AG08396 (cell line): Measurements from ENCODE around the gene ATP2B2.

Experiments
- DNase-seq: peaks from one replicate; pipeline ENCODE4 v3.0.0; 2012; ENCODE audit warnings: low spot score, mixed read lengths

Gene ATP2B2

GRCh38 chr3:10341901-10342398 lies 163.4 kb downstream of the ATP2B2 start:
- no peak for DNase-seq

- no peak for DNase-seq
Measured at GRCh38 chr3:10340476-10340875, 164.9 kb downstream of the ATP2B2 start.

- no peak for DNase-seq
Measured at GRCh38 chr3:10340046-10340445, 165.3 kb downstream of the ATP2B2 start.

DNA sequence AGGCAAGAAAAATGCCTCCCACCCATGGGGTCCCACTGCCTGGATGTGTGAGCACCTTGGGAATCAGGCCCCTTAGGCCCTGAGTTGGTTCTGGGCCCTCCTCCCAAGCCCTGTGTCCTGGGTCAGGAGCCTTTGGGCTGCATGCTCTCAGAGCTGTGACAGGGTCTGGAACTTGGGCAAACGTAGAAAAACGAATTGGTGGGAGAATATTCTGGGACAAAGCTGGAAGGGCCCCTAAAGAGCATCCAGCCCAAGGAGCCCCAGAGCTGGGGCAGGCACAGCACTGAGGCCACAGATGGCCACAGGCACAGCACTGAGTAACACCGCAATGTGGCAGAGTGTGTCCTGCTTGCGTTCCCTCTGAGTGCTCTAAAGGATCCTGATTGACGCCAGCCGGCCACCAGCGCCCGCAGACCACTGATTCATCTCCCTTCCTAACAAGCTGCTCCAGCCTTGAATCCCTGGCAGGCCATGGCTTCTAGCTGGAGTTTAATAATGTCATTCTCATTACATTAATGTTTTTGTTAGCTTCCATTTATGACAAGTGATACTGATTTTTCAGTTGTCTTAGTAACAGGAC lies 165.9 kb downstream of the ATP2B2 start:
- DNase-seq: no peak

DNA sequence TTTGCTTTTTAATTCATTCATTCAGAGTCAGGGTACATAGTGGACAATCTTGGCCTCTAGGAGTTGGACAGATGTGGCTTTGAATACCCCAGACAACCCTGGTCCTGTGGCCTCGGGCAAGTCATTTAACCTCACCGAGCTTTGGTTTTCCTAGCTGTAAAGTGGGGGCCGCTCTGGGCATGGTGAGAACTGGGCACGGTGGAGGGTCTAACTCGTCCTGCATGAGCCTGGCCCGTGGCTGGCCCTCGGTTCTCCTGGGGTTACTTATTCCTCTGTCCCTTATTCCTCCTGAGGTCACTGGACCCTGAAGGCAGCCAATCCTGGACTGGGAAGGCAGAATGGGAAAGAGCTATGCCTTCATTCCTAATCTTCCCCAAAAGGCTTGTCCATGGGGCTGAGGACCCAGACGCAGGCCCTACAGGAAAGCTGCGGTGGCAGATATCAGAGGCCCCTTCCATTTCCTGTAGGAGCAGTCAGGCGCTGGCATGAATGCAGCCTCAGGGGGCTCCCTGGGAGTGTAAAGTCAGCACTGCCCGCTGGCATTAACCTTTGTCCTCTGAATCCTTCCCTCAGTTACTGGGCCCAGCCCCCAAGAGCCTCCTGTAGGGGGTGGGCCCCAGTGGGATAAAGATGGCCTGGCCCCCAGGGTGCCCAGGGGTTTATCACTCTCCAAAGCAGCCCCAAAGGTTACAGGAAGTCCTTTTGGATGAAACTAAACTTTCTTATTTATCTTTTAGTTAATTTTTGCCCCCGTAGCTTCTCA lies 166.6 kb downstream of the ATP2B2 start:
- no peak for DNase-seq

DNA sequence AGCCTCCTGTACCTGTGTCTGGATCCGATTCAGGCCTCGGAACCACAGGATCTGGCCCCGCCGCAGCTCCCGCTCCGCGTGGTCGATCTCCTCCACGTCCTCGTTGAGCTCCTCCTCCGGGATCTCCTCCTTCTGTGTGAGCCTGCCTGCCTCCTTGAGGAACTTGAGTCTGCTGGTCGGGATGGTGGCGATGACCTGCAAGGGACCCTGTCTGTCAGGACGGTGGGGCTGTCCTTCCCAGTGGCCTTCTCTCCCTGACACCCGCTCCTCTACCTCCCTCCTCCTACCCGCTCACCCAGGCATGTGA lies 167.3 kb downstream of the ATP2B2 start:
- DNase-seq: no peak

DNA sequence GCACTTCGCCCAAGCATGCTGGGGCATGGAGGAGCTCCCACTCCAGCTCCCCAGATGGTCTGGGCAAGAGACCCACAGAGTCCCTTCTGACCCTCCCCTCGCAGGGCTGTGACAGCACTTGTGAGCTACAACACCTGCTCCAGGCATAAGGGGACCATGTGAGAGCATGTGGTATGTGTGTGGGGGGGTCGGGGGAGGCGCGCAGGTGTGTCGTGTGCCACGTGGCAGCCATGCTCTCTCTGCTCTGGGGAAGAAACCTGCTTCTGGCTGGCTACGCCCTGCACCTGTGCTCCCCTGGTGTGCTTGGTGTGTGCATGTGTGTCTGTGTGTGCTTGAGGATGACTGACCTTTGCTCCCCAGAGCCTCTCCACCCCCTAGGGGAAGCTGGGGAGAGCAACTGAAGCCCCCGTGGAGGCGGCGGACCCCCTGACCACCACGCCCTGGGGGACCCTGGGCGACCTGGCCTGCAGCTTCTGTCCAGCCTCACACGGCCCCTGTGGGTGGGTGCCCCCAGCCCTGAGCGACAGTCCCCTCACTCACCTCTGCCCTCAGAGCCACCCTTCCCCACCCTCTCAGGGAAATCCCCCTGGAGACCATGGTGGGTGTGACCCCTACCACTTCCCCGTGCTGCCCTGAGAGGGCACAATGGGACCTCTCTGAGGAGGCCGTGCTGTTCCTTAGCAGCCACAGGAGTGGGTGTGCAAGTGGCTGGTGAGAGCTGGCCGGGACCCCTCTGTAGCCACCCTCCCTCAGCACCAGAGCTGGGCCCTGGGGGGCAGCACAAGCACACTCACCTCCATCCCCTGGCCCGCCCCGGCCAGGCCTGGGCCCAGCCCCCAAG lies 167.8 kb downstream of the ATP2B2 start:
- DNase-seq: no peak

GRCh38 chr3:10336761-10337160 lies 168.6 kb downstream of the ATP2B2 start:
- DNase-seq: no peak

DNA sequence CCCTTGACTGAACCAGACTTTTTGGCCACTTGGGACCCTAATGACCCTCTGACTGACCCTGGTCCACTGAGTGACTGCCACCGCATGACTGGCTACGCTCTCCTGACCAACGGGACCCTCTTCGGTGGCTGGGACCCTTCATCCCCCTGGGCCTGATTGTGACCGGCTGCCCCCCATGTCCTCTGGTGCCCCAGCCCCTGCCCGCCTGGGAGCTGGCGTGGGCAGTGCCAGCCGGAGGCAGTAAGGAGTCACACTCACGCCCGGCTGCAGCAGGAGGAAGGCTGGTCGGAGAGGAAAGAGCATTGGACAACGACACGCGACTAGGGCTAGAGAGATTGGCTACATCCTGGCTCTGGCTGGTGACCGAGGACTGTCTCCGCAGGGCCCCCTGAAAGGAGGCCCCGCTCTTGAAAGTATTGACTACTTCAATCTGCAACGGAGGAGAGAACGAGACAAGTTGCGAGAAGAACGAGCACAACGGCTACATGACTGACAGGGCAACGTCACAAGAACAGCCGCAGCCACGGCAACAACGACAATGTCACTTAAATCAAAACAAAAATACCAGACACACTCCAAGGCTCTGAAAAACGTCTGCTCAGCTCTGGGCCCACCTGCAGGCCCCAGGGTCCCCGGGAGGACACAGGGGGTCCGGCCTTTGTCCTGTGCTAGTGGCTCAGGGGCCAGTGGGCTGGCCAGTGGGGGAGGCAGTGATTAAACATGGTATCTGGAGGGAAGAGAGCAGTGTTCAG lies 169.3 kb downstream of the ATP2B2 start:
- no peak for DNase-seq

DNA sequence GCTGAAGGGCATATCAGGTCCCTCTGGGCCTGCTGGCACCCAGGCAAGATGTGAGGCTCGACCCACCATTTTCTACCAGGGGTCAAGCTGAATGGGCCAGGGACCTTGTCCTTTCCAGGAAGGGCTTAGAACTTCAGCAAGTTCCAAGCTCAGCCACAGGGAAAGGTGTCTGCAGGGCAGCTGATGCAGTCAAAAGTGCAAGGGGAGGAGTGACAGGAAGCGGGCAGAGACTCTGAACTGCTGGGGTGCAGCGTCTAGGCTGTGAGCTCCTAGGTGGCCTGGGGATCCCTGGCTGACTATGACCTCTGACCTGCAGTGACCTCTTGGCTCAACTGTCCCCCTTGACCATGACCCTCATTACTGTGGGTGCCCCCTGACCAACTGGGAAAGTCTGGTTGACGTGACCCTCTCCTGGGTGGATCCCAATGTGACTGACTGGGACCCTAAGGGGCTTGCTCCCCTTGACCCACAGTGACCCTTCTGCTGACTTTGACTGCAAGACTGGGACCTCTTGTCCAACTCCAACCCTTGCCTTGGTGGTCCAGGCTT lies 170.1 kb downstream of the ATP2B2 start:
- DNase-seq: no peak

DNA sequence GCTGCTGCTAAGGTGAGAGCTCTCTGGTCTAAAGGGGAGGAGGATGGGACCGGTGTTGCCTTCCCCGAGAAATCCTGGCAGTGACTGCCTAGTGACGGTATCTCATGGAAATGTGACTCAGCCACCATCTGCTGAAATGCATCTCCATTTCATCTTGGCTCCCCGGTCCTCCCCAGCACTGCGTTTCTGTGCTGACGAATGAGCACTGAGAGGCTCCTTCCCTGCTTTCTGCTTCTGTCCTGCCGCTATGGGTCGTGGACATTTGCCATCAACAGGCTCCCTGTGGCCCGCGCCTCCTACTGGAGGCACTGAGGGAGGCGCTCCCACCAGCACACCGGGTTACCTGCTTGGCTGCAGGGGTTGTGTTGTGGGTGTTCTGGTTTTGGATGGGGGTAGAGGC lies 170.9 kb downstream of the ATP2B2 start:
- peak; percentile 60 for DNase-seq

DNA sequence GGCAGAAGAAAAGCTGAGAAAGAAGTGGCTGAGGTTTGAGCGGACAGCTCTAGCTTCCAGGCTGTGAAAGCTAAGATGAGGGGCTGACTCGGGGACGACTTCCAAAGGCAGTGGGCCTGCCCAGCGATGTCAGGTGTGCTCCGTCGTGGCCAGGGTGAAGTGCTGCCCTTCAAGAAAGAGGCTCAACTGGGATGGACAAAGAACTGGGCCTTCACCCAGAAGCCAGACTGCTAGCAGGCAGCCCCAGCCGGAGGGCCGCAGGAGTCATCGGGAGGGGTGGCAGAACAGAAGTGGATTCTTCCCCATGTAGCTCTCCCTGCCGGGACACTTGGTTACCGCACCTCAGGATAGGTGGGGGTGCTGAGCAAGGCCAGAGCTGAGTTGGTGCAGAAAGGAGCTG lies 171.3 kb downstream of the ATP2B2 start:
- no peak for DNase-seq

GRCh38 chr3:10333349-10333650 lies 172.1 kb downstream of the ATP2B2 start:
- no peak for DNase-seq

GRCh38 chr3:10332481-10333348 lies 172.7 kb downstream of the ATP2B2 start:
- DNase-seq: no peak

GRCh38 chr3:10331320-10331719 lies 174.1 kb downstream of the ATP2B2 start:
- no peak for DNase-seq

- DNase-seq: no peak
Measured at GRCh38 chr3:10330319-10330718, 175.1 kb downstream of the ATP2B2 start.

- DNase-seq: no peak
Measured at GRCh38 chr3:10329495-10330015, 175.8 kb downstream of the ATP2B2 start.

- no peak for DNase-seq
Measured at GRCh38 chr3:10328460-10329071, 176.8 kb downstream of the ATP2B2 start.

- DNase-seq: no peak
Measured at GRCh38 chr3:10327592-10327991, 177.8 kb downstream of the ATP2B2 start.

DNA sequence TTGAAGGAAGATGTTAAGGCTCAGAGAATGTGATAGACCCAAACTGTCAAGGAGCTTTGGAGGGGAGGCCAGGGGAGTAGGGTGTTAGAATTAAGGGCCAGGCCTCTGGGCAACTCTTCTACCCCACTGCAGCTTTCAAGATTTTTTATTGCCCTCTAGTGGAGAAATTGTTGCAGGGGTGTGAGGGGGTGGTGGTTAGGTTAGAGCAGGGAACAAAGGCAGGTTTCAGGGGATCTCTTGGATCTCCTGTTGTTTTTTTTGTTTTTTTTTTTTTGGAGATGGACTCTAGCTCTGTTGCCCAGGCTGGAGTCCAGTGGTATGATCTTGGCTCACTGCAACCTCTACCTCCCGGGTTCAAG lies 183.1 kb downstream of the ATP2B2 start:
- DNase-seq: no peak
